Neural progenitor cell (in vitro differentiated cells): ENCODE data around the gene PIGQ.

Experiments used
- EZH2 ChIP-seq: fragments of 200-600 bp; sonication (generic); IDR thresholded peaks from 2 replicates; pipeline ENCODE4 v1.6.1; 2017; ENCODE audit warnings: antibody characterized with exemption, mild to moderate bottlenecking, moderate library complexity
- EZH2phosphoT487 ChIP-seq: fragments of 200-600 bp; sonication (generic); IDR thresholded peaks from 2 replicates; pipeline ENCODE4 v1.6.1; 2017; ENCODE audit warnings: antibody characterized with exemption

- TF ChIP-seq EZH2 (no peak), EZH2phosphoT487 (no peak)
Measured at GRCh38 chr16:565419-566330, 4.1 kb upstream of the PIGQ start.
